PC-9 (cell line): Measurements from ENCODE around the gene THADA. TPM values are rescaled to one million over a fixed set of nuclear protein-coding genes. Genes with fewer than 3 reads are reported as not detected.
A peak's percentile ranks its signal among the peaks of the same experiment; 100 is the strongest.
"Not testable (repeated sequence)": the region's sequence is repeated elsewhere in the genome, so short reads cannot be mapped to it uniquely, and the experiment has no call there.

Experiments
- BruUV-seq: library from RNA; stranded (reverse); fragments of 400-500 nt; replicated peaks from 2 replicates; lab custom pipeline; 2021; lab: Mats Ljungman, UMichigan
- CTCF ChIA-PET: fragments of 300-600 bp; sonication (Branson Sonifier 250); formaldehyde crosslinking; loops from one replicate; lab custom pipeline; 2022; ENCODE audit warnings: antibody characterized with exemption; lab: Charles Lee
- POLR2A ChIA-PET: fragments of 300-600 bp; sonication (Branson Sonifier 250); formaldehyde crosslinking; loops from one replicate; lab custom pipeline; 2022; ENCODE audit warnings: antibody characterized with exemption; ENCODE audit not compliant: unreplicated experiment; lab: Charles Lee
- DNase-seq, 2 experiments: peaks; one replicate each; pipeline versions ENCODE4 v3.0.0 to v3.0.0-alpha.2; 2015 to 2022; ENCODE audit warnings: mixed read lengths in 1 of 2
- H2AFZ ChIP-seq: fragments of 200-600 bp; sonication (generic); 2 replicates; pipeline ENCODE4 v1.8.1; 2017; ENCODE audit warnings: antibody characterized with exemption
- H3F3A ChIP-seq: fragments of 200-600 bp; sonication (generic); 2 replicates; pipeline ENCODE4 v1.8.1; 2017; ENCODE audit warnings: antibody characterized with exemption, mild to moderate bottlenecking, low read depth; ENCODE audit not compliant: insufficient read depth
- H3K27ac ChIP-seq: fragments of 200-600 bp; sonication (generic); 2 replicates; pipeline ENCODE4 v1.6.1; 2016; ENCODE audit warnings: mixed run types
- H3K27me3 ChIP-seq: fragments of 200-600 bp; sonication (generic); 2 replicates; pipeline ENCODE4 v1.6.1; 2016; ENCODE audit warnings: low read depth, mixed run types; ENCODE audit not compliant: insufficient read depth
- H3K36me3 ChIP-seq: fragments of 200-600 bp; sonication (generic); 2 replicates; pipeline ENCODE4 v1.6.1; 2016; ENCODE audit warnings: low read depth, mixed run types
- H3K4me1 ChIP-seq: fragments of 200-600 bp; sonication (generic); replicated peaks from 2 replicates; pipeline ENCODE4 v1.6.1; 2016; ENCODE audit warnings: mixed run types; ENCODE audit not compliant: insufficient read depth
- H3K4me2 ChIP-seq: fragments of 200-600 bp; sonication (generic); 2 replicates; pipeline ENCODE4 v1.6.1; 2017; ENCODE audit warnings: mixed run types
- H3K4me3 ChIP-seq: fragments of 200-600 bp; sonication (generic); 2 replicates; pipeline ENCODE4 v1.6.1; 2016; ENCODE audit warnings: mixed run types
- H3K79me2 ChIP-seq: fragments of 200-600 bp; sonication (generic); 2 replicates; pipeline ENCODE4 v1.6.1; 2017; ENCODE audit warnings: low read depth, mixed run types
- H3K9me2 ChIP-seq: fragments of 200-600 bp; sonication (generic); 2 replicates; pipeline ENCODE4 v1.8.1; 2017; ENCODE audit warnings: mild to moderate bottlenecking; ENCODE audit not compliant: insufficient read depth
- H3K9me3 ChIP-seq: fragments of 200-600 bp; sonication (generic); 2 replicates; pipeline ENCODE4 v1.8.1; 2016; ENCODE audit warnings: low read depth; ENCODE audit not compliant: insufficient read depth
- H4K20me1 ChIP-seq: fragments of 200-600 bp; sonication (generic); 2 replicates; pipeline ENCODE4 v1.8.1; 2017; ENCODE audit not compliant: insufficient read depth
- CTCF ChIP-seq: fragments of 200-600 bp; sonication (generic); conservative IDR thresholded peaks from 2 replicates; pipeline ENCODE4 v1.6.1; 2017; ENCODE audit warnings: mixed run types, antibody characterized with exemption, mild to moderate bottlenecking, moderate library complexity
- EZH2 ChIP-seq: fragments of 200-600 bp; sonication (generic); IDR thresholded peaks from 2 replicates; pipeline ENCODE4 v1.8.0; 2017; ENCODE audit warnings: antibody characterized with exemption, low read depth
- intact Hi-C: fragments of 100-400 bp; cut with micrococcal nuclease; formaldehyde crosslinking; loops from one replicate; pipeline ENCODE4 v1.10.0; 2022; ENCODE audit not compliant: unreplicated experiment
- total RNA-seq: library from RNA; stranded (reverse); gene quantifications from 2 replicates; pipeline ENCODE4 v1.2.3, GENCODE V29; 2021

Gene THADA
- total RNA-seq, 1 experiment from 2014 or later = 28.1 TPM

GRCh38 chr2:43285987-43286386, 309.9 kb downstream of the THADA start:
- Histone ChIP-seq H3K4me2 (no peak overlapping the region), H3K79me2 (no peaks in the 10 kb centered on the region), H3K4me1 (no peaks in the 10 kb centered on the region), H3K9me2 (no peaks in the 10 kb centered on the region), H2AFZ (no peak overlapping the region), H3K27ac (no peak overlapping the region), H3K9me3 (peaks cover 20% of the 10 kb centered on the region), H3K36me3 (peaks cover 48% of the 10 kb centered on the region), H4K20me1 (no peaks in the 10 kb centered on the region), H3K4me3 (no peak overlapping the region), H3F3A (no peaks in the 10 kb centered on the region; the same call in 1 of the 2 replicates), H3K27me3 (no peaks in the 10 kb centered on the region)
- intact Hi-C loops = no loop called here
- TF ChIP-seq EZH2 (no peak), CTCF (no peak)
- peak in 1 of 2 experiments; percentile 18 for DNase-seq
- ChIA-PET POLR2A (no interaction called here), CTCF (no interaction called here)
- BruUV-seq = no TSS peak

- H2AFZ ChIP-seq = no peak overlapping the region
- H3K9me3 ChIP-seq = peaks cover 20% of the 10 kb centered on the region
- H3F3A ChIP-seq = no peaks in the 10 kb centered on the region; the same call in 1 of the 2 replicates
- H3K36me3 ChIP-seq = peaks cover 42% of the 10 kb centered on the region
- DNase-seq = peak in 1 of 2 experiments; percentile 18
- no TSS peak for BruUV-seq
- H3K4me2 ChIP-seq = no peak overlapping the region
- TF ChIP-seq EZH2 (no peak), CTCF (no peak)
- H4K20me1 ChIP-seq = no peaks in the 10 kb centered on the region
- H3K27me3 ChIP-seq = no peaks in the 10 kb centered on the region
- POLR2A ChIA-PET = no interaction called here
- H3K4me3 ChIP-seq = no peak overlapping the region
- H3K4me1 ChIP-seq = no peaks in the 10 kb centered on the region
- intact Hi-C loops = no loop called here
- no peaks in the 10 kb centered on the region for H3K79me2 ChIP-seq
- H3K9me2 ChIP-seq = no peaks in the 10 kb centered on the region
- no peak overlapping the region for H3K27ac ChIP-seq
- CTCF ChIA-PET = no interaction called here
These were observed 310.9 kb downstream of the THADA start for GRCh38 chr2:43284967-43285366.

- CTCF ChIA-PET, H3K9me2 ChIP-seq, intact Hi-C loops, H3K4me2 ChIP-seq, H2AFZ ChIP-seq, DNase-seq, BruUV-seq, H3K27ac ChIP-seq, H3K4me1 ChIP-seq, H3F3A ChIP-seq, H3K79me2 ChIP-seq, H4K20me1 ChIP-seq, POLR2A ChIA-PET, H3K4me3 ChIP-seq, H3K27me3 ChIP-seq: not testable (repeated sequence)
- Histone ChIP-seq H3K36me3 (peaks cover 46% of the 10 kb centered on the region), H3K9me3 (peaks cover 20% of the 10 kb centered on the region)
These were observed 311.5 kb downstream of the THADA start for GRCh38 chr2:43284347-43284746.

GRCh38 chr2:43280994-43281393, 314.8 kb downstream of the THADA start:
- intact Hi-C loops = no loop called here
- H3K9me2 ChIP-seq = no peaks in the 10 kb centered on the region
- peaks cover 10% of the 10 kb centered on the region; the same call in 1 of the 2 replicates for H3F3A ChIP-seq
- no peaks in the 10 kb centered on the region for H3K79me2 ChIP-seq
- H3K27me3 ChIP-seq = no peaks in the 10 kb centered on the region
- DNase-seq = no peak
- H3K9me3 ChIP-seq = peaks cover 20% of the 10 kb centered on the region
- no peak overlapping the region for H3K27ac ChIP-seq
- no peak overlapping the region for H3K4me2 ChIP-seq
- peaks cover 18% of the 10 kb centered on the region for H3K4me1 ChIP-seq
- no peak overlapping the region for H3K4me3 ChIP-seq
- H2AFZ ChIP-seq = no peak overlapping the region
- H3K36me3 ChIP-seq = peaks cover 36% of the 10 kb centered on the region
- no peaks in the 10 kb centered on the region for H4K20me1 ChIP-seq
- ChIA-PET POLR2A (no interaction called here), CTCF (no interaction called here)
- no TSS peak for BruUV-seq
- TF ChIP-seq CTCF (no peak), EZH2 (no peak)
